HepG2 (cell line): Measurements from ENCODE around the gene SLC19A1. TPM values are rescaled to one million over a fixed set of nuclear protein-coding genes. Genes with fewer than 3 reads are reported as not detected.

Experiments
- ATAC-seq: fragments of 200-7000 bp; cut with Tn5 transposase; 3 replicates; pipeline ENCODE4 v1.9.1; 2020; ENCODE audit warnings: mild to moderate bottlenecking, moderate library complexity
- BruUV-seq: library from RNA; stranded (reverse); fragments of 400-500 nt; replicated peaks from 2 replicates; lab custom pipeline; 2021; lab: Mats Ljungman, UMichigan
- CTCF ChIA-PET: fragments of 300-600 bp; formaldehyde crosslinking; extraction: SDS; loops from one replicate; lab custom pipeline; 2021; ENCODE audit warnings: low total read pairs, inconsistent platforms, low intra/inter-chr PET ratio; lab: Yijun Ruan, JAX
- POLR2A ChIA-PET: fragments of 350-600 bp; sonication (Branson Sonifier 250); formaldehyde crosslinking; loops from one replicate; lab custom pipeline; 2020; ENCODE audit warnings: antibody characterized with exemption, inconsistent platforms; lab: Yijun Ruan, JAX
- DNase-seq: peaks from one replicate; pipeline ENCODE4 v3.0.0-alpha.2; 2015; ENCODE audit warnings: low spot score
- FAIRE-seq: peaks from 3 replicates; lab custom pipeline; 2011; peaks lifted over from hg19 to GRCh38; lab: Jason Lieb, UNC
- H2AFZ ChIP-seq: one replicate; pipeline ENCODE4 v1.6.1; 2011; ENCODE audit warnings: low read length, inconsistent platforms
- H3K27ac ChIP-seq: fragments of 300-600 bp; 3 replicates; pipeline ENCODE4 v1.8.0; 2011; ENCODE audit warnings: mixed run types, mild to moderate bottlenecking, mixed read lengths, low read length, inconsistent platforms; ENCODE audit not compliant: insufficient read depth; ENCODE audit errors: extremely low read length
- H3K27me3 ChIP-seq, 2 experiments: fragments of 200-600 bp in 1 of 2; 2 replicates in 1 of 2; 3 replicates in 1 of 2; pipeline versions ENCODE4 v1.6.0 to v1.8.0; 2011; ENCODE audit warnings: low read length in 2 of 2, mild to moderate bottlenecking in 2 of 2, moderate library complexity in 2 of 2, inconsistent platforms in 1 of 2; ENCODE audit not compliant: insufficient read depth in 2 of 2, control insufficient read depth in 1 of 2
- H3K36me3 ChIP-seq, 2 experiments: fragments of 200-600 bp in 1 of 2; replicated peaks in 1 of 2; 2 replicates in 1 of 2; 3 replicates in 1 of 2; pipeline versions ENCODE4 v1.5.1 to v1.8.0; 2011; ENCODE audit warnings: low read length in 2 of 2, inconsistent platforms in 1 of 2; ENCODE audit not compliant: insufficient read depth in 2 of 2, control insufficient read depth in 1 of 2
- H3K4me1 ChIP-seq: 2 replicates; pipeline ENCODE4 v1.5.1; 2012; ENCODE audit warnings: low read length, inconsistent platforms; ENCODE audit not compliant: insufficient read depth
- H3K4me2 ChIP-seq: 2 replicates; pipeline ENCODE4 v1.6.0; 2011; ENCODE audit warnings: low read depth, low read length, inconsistent platforms
- H3K4me3 ChIP-seq, 3 experiments: fragments of 200-600 bp in 1 of 3; sonication (generic), shearing (Covaris generic) in 1 of 3; replicated peaks in 1 of 3; 2 replicates each; pipeline ENCODE4 v1.5.1; 2011 to 2016; ENCODE audit warnings: low read length in 3 of 3, inconsistent platforms in 2 of 3, low read depth in 2 of 3, mild to moderate bottlenecking in 2 of 3, control low read depth in 1 of 3, mixed read lengths in 1 of 3; ENCODE audit not compliant: insufficient read depth in 1 of 3
- H3K79me2 ChIP-seq: one replicate; pipeline ENCODE4 v1.6.1; 2011; ENCODE audit warnings: low read length, inconsistent platforms; ENCODE audit not compliant: insufficient read depth
- H3K9ac ChIP-seq: 2 replicates; pipeline ENCODE4 v1.6.0; 2011; ENCODE audit warnings: mild to moderate bottlenecking, low read depth, low read length, inconsistent platforms; ENCODE audit not compliant: insufficient read depth
- H3K9me3 ChIP-seq: 2 replicates; pipeline ENCODE4 v1.5.1; 2012; ENCODE audit warnings: mild to moderate bottlenecking, low read length
- H4K20me1 ChIP-seq: 2 replicates; pipeline ENCODE4 v1.6.0; 2011; ENCODE audit warnings: inconsistent platforms, mild to moderate bottlenecking, low read length, moderate library complexity; ENCODE audit not compliant: insufficient read depth
- AHDC1 ChIP-seq: sonication (generic); formaldehyde crosslinking; IDR thresholded peaks from 2 replicates; pipeline ENCODE4 v1.5.1; 2020; ENCODE audit warnings: mild to moderate bottlenecking, missing genetic modification reagents, borderline replicate concordance
- CENPT ChIP-seq: sonication (generic); formaldehyde crosslinking; IDR thresholded peaks from 2 replicates; pipeline ENCODE4 v1.8.0; 2022; ENCODE audit warnings: low read depth, mild to moderate bottlenecking, moderate library complexity, missing genetic modification reagents
- WGBS: methylation state at CpG from one replicate; pipeline ENCODE4 v1.1.6; 2017; ENCODE audit warnings: low lambda C conversion rate; 5-methylcytosine and 5-hydroxymethylcytosine counted together
- in situ Hi-C: cut with HindIII; loops from 2 replicates; pipeline ENCODE4 v1.10.0; 2017; ENCODE audit warnings: low pct_unique_long_range_greater_than_20kb; ENCODE audit not compliant: extremely low pct_ligation_motif_present
- intact Hi-C: fragments of 100-400 bp; cut with micrococcal nuclease; formaldehyde crosslinking; loops from one replicate; pipeline ENCODE4 v1.10.0; 2022; ENCODE audit not compliant: unreplicated experiment
- polyA plus RNA-seq, 8 experiments: library from polyadenylated mRNA; depleted of rRNA in 3 of 8; stranded (reverse) in 7 of 8; unstranded in 1 of 8; fragments of >200 nt; fragmentation: Illumina TruSeq in 4 of 8; extraction: Trizol in 4 of 8; gene quantifications; 2 replicates each; pipeline versions ENCODE4 v1.2.1 to v1.2.3, GENCODE V29; 2011 to 2016; ENCODE audit warnings: low read depth in 4 of 8, missing spikeins in 1 of 8, mixed read lengths in 1 of 8; ENCODE audit not compliant: insufficient read depth in 1 of 8
- total RNA-seq, 5 experiments: library from RNA; depleted of rRNA; stranded (reverse); fragments of >200 nt; fragmentation: Illumina TruSeq; extraction: Trizol; gene quantifications; 2 replicates each; pipeline ENCODE4 v1.2.3, GENCODE V29; 2016; ENCODE audit warnings: low read depth in 1 of 5

Gene SLC19A1
- total and polyA plus RNA-seq, 2 of the 13 experiments (the other 11 are each of a cell fraction or from before 2014, with no cell fraction given): 21.8 to 23.0 TPM

- in situ Hi-C loops: no loop called here
- H3K79me2 ChIP-seq: no peaks in the 10 kb centered on the region
- CTCF ChIA-PET: no interaction called here
These were observed 31.9 kb upstream of the SLC19A1 start for GRCh38 chr21:45574081-45574501.

More at GRCh38 chr21:45574081-45574501, 31.9 kb upstream of the SLC19A1 start:
- TF ChIP-seq CENPT (no peak), AHDC1 (no peak)
- no peaks in the 10 kb centered on the region for H4K20me1 ChIP-seq
- FAIRE-seq (no peak), DNase-seq (no peak), ATAC-seq (no peak)
- no peak overlapping the region for H3K9ac ChIP-seq
- H2AFZ ChIP-seq: no peak overlapping the region
- H3K36me3 ChIP-seq: no peaks in the 10 kb centered on the region
- no peaks in the 10 kb centered on the region for H3K9me3 ChIP-seq
- H3K4me3 ChIP-seq: no peak overlapping the region
- WGBS: 65% methylated on average over 12 of the region's 25 CpGs
- no peak overlapping the region for H3K27ac ChIP-seq
- peaks cover 9% of the 10 kb centered on the region; the same call in 1 of the 2 replicates for H3K4me1 ChIP-seq
- intact Hi-C loops: no loop called here
- peaks cover 13 to 76% of the 10 kb centered on the region in 2 experiments for H3K27me3 ChIP-seq
- no peak overlapping the region for H3K4me2 ChIP-seq
- POLR2A ChIA-PET: no interaction called here
- BruUV-seq: no TSS peak
